ENCODE results near the gene SLC25A36.

DNA sequence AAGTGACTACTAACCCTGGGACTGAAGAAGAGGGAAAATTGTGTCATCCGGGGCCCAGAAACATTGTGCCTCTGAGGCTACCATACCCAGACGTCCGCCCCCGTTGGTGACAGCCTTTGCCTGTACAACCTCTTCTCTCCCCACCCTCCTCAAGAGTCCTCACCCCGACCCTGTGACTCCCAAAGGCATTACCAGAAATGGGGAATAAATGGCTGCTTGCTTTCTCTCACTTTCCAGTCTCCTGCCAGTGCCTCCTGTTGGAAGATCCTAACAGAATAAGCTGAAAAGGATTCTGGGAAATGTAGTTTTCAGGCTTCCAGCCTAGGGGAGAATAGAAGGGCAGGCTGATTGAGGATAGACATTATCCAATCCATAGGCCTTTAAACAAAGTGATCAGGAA, 30.8 kb upstream of the SLC25A36 start:
- TF ChIP-seq CTCF (IDR thresholded peaks at IDR 0.05; ENCODE audit: insufficient read depth, low read length, poor library complexity, severe bottlenecking) (no peak), EZH2phosphoT487 (conservative IDR thresholded peaks at IDR 0.05; ENCODE audit: low read length) (no peak)
